A549 (cell line): Measurements from ENCODE around the gene RIC1. TPM values are rescaled to one million over a fixed set of nuclear protein-coding genes. Genes with fewer than 3 reads are reported as not detected.

Experiments
- ATAC-seq, 2 experiments: fragments of 200-7000 bp in 1 of 2; fragments of >200 bp in 1 of 2; cut with Nextera tagmentation in 1 of 2; cut with Tn5 transposase in 1 of 2; 3 replicates each; pipeline versions ENCODE4 v1.8.0 to v1.9.1; 2018 to 2020; ENCODE audit warnings: mild to moderate bottlenecking in 1 of 2, moderate library complexity in 1 of 2
- CTCF ChIA-PET: fragments of 300-600 bp; sonication (Branson Sonifier 250); formaldehyde crosslinking; extraction: SDS; loops from one replicate; lab custom pipeline; 2021; ENCODE audit warnings: antibody characterized with exemption, inconsistent platforms; lab: Yijun Ruan, JAX
- POLR2A ChIA-PET: fragments of 350-600 bp; formaldehyde crosslinking; extraction: SDS; loops from one replicate; lab custom pipeline; 2021; ENCODE audit warnings: antibody characterized with exemption, inconsistent platforms; lab: Yijun Ruan, JAX
- DNase-seq, 2 experiments: peaks; one replicate each; pipeline versions ENCODE4 v3.0.0 to v3.0.0-alpha.2; 2011 to 2016; ENCODE audit warnings: low read depth in 1 of 2, low spot score in 1 of 2
- FAIRE-seq: peaks from 2 replicates; lab custom pipeline; 2011; peaks lifted over from hg19 to GRCh38; lab: Jason Lieb, UNC
- H3K27ac ChIP-seq, 2 experiments: fragments of >200 bp; sonication (Bioruptor Twin); formaldehyde crosslinking; 3 replicates each; pipeline ENCODE4 v1.5.1; 2016 to 2017
- H3K4me1 ChIP-seq: fragments of >200 bp; sonication (Bioruptor Twin); formaldehyde crosslinking; 3 replicates; pipeline ENCODE4 v1.6.1; 2016
- H3K4me2 ChIP-seq: fragments of >200 bp; sonication (Bioruptor Twin); formaldehyde crosslinking; 3 replicates; pipeline ENCODE4 v1.6.1; 2016
- H3K4me3 ChIP-seq: fragments of >200 bp; sonication (Bioruptor Twin); formaldehyde crosslinking; 3 replicates; pipeline ENCODE4 v1.5.1; 2016
- H3K9me3 ChIP-seq: fragments of >200 bp; sonication (Bioruptor Twin); formaldehyde crosslinking; 3 replicates; pipeline ENCODE4 v1.6.1; 2016
- ATOH8 ChIP-seq: fragments of 250-450 bp; sonication (Bioruptor Pico); IDR thresholded peaks from 2 replicates; pipeline ENCODE4 v1.5.0; 2020; ENCODE audit warnings: low read depth, mild to moderate bottlenecking, moderate library complexity
- BCL3 ChIP-seq: fragments of >200 bp; sonication (Bioruptor Twin); formaldehyde crosslinking; IDR thresholded peaks from 3 replicates; pipeline ENCODE4 v1.6.1; 2016
- CHD2 ChIP-seq: fragments of 150-350 bp; IDR thresholded peaks from 2 replicates; pipeline ENCODE4 v1.6.1; 2014; ENCODE audit warnings: low read length; ENCODE audit not compliant: partially characterized antibody
- E2F6 ChIP-seq: IDR thresholded peaks from 2 replicates; pipeline ENCODE4 v1.6.1; 2012; ENCODE audit warnings: low read depth, borderline replicate concordance
- EHMT2 ChIP-seq: fragments of 200-600 bp; sonication (generic); IDR thresholded peaks from 2 replicates; pipeline ENCODE4 v1.6.1; 2016; ENCODE audit warnings: antibody characterized with exemption, low read depth, mild to moderate bottlenecking, moderate library complexity
- FOXS1 ChIP-seq: fragments of 250-450 bp; sonication (Bioruptor Pico); IDR thresholded peaks from 2 replicates; pipeline ENCODE4 v1.5.0; 2020; ENCODE audit warnings: mild to moderate bottlenecking, moderate library complexity
- HMGXB4 ChIP-seq: fragments of 250-450 bp; sonication (Bioruptor Pico); IDR thresholded peaks from 2 replicates; pipeline ENCODE4 v1.5.0; 2021; ENCODE audit warnings: mild to moderate bottlenecking, moderate library complexity, borderline replicate concordance
- HOXB13 ChIP-seq: fragments of 250-450 bp; sonication (Bioruptor Pico); IDR thresholded peaks from 2 replicates; pipeline ENCODE4 v1.5.0; 2020; ENCODE audit warnings: low read depth, mild to moderate bottlenecking, moderate library complexity
- JUNB ChIP-seq: fragments of >200 bp; sonication (Bioruptor Twin); formaldehyde crosslinking; IDR thresholded peaks from 2 replicates; pipeline ENCODE4 v1.6.1; 2016
- KDM1A ChIP-seq: fragments of 200-600 bp; sonication (generic); IDR thresholded peaks from 2 replicates; pipeline ENCODE4 v1.6.1; 2016; ENCODE audit warnings: low read depth, mild to moderate bottlenecking
- MAZ ChIP-seq: fragments of 150-350 bp; IDR thresholded peaks from 2 replicates; pipeline ENCODE4 v1.6.1; 2014; ENCODE audit warnings: antibody characterized with exemption, low read depth, low read length, borderline replicate concordance
- NFE2L2 ChIP-seq: fragments of 150-350 bp; conservative IDR thresholded peaks from 2 replicates; pipeline ENCODE4 v1.6.1; 2014; ENCODE audit warnings: low read length
- NPAS2 ChIP-seq: fragments of 250-450 bp; sonication (Bioruptor Pico); IDR thresholded peaks from 2 replicates; pipeline ENCODE4 v1.8.0; 2022; ENCODE audit warnings: mild to moderate bottlenecking, moderate library complexity, borderline replicate concordance
- PHF8 ChIP-seq: fragments of 200-600 bp; sonication (generic); IDR thresholded peaks from 2 replicates; pipeline ENCODE4 v1.6.1; 2016; ENCODE audit warnings: low read depth, mild to moderate bottlenecking, antibody characterized with exemption, moderate library complexity, borderline replicate concordance
- POLR2AphosphoS2 ChIP-seq: conservative IDR thresholded peaks from 2 replicates; pipeline ENCODE4 v1.6.1; 2012; ENCODE audit warnings: low read length, improper control_type of control experiment, inconsistent platforms
- RAD21 ChIP-seq, 2 experiments: fragments of >200 bp in 1 of 2; sonication (Bioruptor Twin) in 1 of 2; formaldehyde crosslinking in 1 of 2; IDR thresholded peaks in 1 of 2; conservative IDR thresholded peaks in 1 of 2; 2 replicates in 1 of 2; 3 replicates in 1 of 2; pipeline ENCODE4 v1.6.1; 2012 to 2018; ENCODE audit warnings: inconsistent platforms in 1 of 2
- RARB ChIP-seq: fragments of 250-450 bp; sonication (Bioruptor Pico); IDR thresholded peaks from 2 replicates; pipeline ENCODE4 v1.8.0; 2021; ENCODE audit warnings: mild to moderate bottlenecking, moderate library complexity
- RCOR1 ChIP-seq: fragments of 150-350 bp; IDR thresholded peaks from 2 replicates; pipeline ENCODE4 v1.6.1; 2014; ENCODE audit warnings: antibody characterized with exemption, low read length, low read depth
- RFX5 ChIP-seq: fragments of 450-650 bp; IDR thresholded peaks from 2 replicates; pipeline ENCODE4 v1.7.1; 2014; ENCODE audit warnings: antibody characterized with exemption, mild to moderate bottlenecking, moderate library complexity
- RNF2 ChIP-seq: fragments of 200-600 bp; sonication (generic); IDR thresholded peaks from 2 replicates; pipeline ENCODE4 v1.6.1; 2016; ENCODE audit warnings: low read depth, mild to moderate bottlenecking, antibody characterized with exemption, moderate library complexity, borderline replicate concordance
- SREBF2 ChIP-seq: fragments of 450-650 bp; IDR thresholded peaks from 2 replicates; pipeline ENCODE4 v1.6.1; 2014; ENCODE audit warnings: mild to moderate bottlenecking, moderate library complexity
- TFCP2L1 ChIP-seq: fragments of 250-450 bp; sonication (Bioruptor Pico); IDR thresholded peaks from 2 replicates; pipeline ENCODE4 v1.5.0; 2021; ENCODE audit warnings: mild to moderate bottlenecking
- USF2 ChIP-seq: fragments of 450-650 bp; IDR thresholded peaks from 2 replicates; pipeline ENCODE4 v1.6.1; 2014; ENCODE audit warnings: antibody characterized with exemption
- ZC3H11A ChIP-seq: fragments of 450-650 bp; IDR thresholded peaks from 2 replicates; pipeline ENCODE4 v1.6.1; 2014; ENCODE audit warnings: antibody characterized with exemption, mild to moderate bottlenecking
- ZFP36 ChIP-seq: fragments of 450-650 bp; IDR thresholded peaks from 2 replicates; pipeline ENCODE4 v1.6.1; 2014; ENCODE audit warnings: borderline replicate concordance; ENCODE audit not compliant: partially characterized antibody
- WGBS: methylation state at CpG from one replicate; pipeline ENCODE4 v1.1.6; 2017; ENCODE audit errors: missing lambda C conversion rate; 5-methylcytosine and 5-hydroxymethylcytosine counted together
- polyA plus RNA-seq, 4 experiments: library from polyadenylated mRNA; depleted of rRNA in 3 of 4; stranded (reverse); fragments of >200 nt; fragmentation: RNase III in 1 of 4; extraction: RNeasy Plus Mini Kit Qiagen cat#74134 plus additional on column Dnase treatment in 1 of 4; gene quantifications; 2 replicates in 3 of 4; 3 replicates in 1 of 4; pipeline ENCODE4 v1.2.3, GENCODE V29; 2011 to 2017
- TF ChIP-seq, protein P1 (sequence below): IDR thresholded peaks from 2 replicates; pipeline ENCODE4 v1.6.1; 2012

The RIC1 gene
- polyA plus RNA-seq, 2 of the 4 experiments (the other 2 are of a cell fraction): 10.7 to 26.8 TPM

DNA sequence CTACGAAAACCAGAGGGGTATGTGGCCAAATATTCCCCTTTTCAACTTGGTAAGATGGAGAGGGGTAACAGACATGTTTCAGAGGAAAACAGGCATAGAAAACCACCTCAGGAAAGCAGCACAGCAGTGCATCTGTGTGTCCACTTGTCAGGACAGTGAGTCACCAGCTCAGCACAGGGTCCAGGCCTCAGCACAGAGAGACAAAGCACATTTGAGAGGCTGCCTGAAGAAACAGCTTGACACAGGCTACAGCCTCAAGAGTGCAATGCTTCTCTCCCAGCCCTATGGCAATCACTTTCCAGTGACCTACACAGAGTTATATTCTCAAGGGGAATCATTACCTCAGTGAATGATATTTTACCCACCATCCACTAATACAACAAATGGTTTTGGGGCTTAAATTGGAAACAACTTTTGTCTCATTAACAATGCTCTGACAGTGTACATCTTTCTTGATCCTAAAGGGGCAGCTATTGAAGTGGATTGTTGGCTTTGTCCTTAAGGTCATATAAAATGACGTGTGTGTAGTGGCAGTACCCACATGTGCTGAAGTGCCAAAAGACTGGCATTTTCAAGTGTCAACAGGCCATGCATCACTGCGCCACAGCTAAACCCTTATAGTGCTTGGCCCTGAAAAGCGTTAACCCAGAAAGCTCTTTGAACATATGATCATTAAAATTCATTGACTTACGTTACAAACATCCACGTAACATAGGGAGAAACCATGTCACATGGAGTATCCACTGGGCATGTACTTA, 157.6 kb downstream of the RIC1 start (continued):
- no peak for TF ChIP-seq CHD2
- no peak for TF ChIP-seq SREBF2
- TF ChIP-seq RARB (CRISPR knock-in tag): no peak
- TF ChIP-seq JUNB: no peak
- no peak for TF ChIP-seq TFCP2L1 (CRISPR knock-in tag)
- no peak for TF ChIP-seq RCOR1
- no peak for TF ChIP-seq USF2
- no peak for TF ChIP-seq RFX5
- TF ChIP-seq, all 56 proteins: peak for 0

DNA sequence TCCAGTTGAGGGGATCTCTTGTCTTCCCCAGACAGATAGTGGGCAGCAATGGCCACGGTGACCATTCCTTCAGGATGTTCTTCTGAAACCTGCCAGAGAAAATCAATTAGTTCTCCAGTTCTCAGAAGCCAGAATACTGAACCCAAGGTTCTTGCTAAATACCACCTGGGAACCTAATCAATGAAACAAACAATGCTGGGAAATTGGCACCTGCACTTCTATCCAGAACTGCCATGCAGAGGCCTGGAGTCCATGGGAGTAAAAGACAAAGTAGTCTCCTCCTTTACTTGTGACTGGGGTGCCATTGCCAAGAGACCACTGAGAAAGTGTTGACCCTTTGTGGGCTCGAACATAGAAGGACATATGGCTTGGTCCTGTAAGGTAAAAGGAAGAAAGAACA, 158.3 kb downstream of the RIC1 start:
- ChIA-PET CTCF (interaction anchor here (0.7 to 2.0 kb wide), 3 partner anchors 11 to 601 kb away, joined by 3 to 6 read pairs (median 4); no protein-coding TSS in a partner anchor), POLR2A (no interaction called here)
- Histone ChIP-seq H3K27ac (no peak overlapping the region), H3K4me2 (no peak overlapping the region), H3K4me1 (peaks cover 14% of the 10 kb centered on the region), H3K4me3 (no peak overlapping the region), H3K9me3 (peaks cover 9% of the 10 kb centered on the region; the same call in 2 of the 3 replicates)
- no peak for FAIRE-seq
- no peak for DNase-seq
- no peak; a peak in 1 of 6 replicates for ATAC-seq
- TF ChIP-seq RNF2 (no peak), HOXB13 (no peak), HMGXB4 (CRISPR knock-in tag) (no peak), BCL3 (no peak), RFX5 (no peak), ZFP36 (no peak), RAD21 (conservative IDR thresholded peaks at IDR 0.05 in 1 of 2, IDR thresholded peaks at IDR 0.05 in 1 of 2) (no peak), KDM1A (no peak), ATOH8 (CRISPR knock-in tag) (no peak), FOXS1 (CRISPR knock-in tag) (no peak)
- TF ChIP-seq, protein P1, sequence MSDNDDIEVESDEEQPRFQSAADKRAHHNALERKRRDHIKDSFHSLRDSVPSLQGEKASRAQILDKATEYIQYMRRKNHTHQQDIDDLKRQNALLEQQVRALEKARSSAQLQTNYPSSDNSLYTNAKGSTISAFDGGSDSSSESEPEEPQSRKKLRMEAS: no peak
- 84% methylated on average over 2 of the region's 2 CpGs for WGBS

DNA sequence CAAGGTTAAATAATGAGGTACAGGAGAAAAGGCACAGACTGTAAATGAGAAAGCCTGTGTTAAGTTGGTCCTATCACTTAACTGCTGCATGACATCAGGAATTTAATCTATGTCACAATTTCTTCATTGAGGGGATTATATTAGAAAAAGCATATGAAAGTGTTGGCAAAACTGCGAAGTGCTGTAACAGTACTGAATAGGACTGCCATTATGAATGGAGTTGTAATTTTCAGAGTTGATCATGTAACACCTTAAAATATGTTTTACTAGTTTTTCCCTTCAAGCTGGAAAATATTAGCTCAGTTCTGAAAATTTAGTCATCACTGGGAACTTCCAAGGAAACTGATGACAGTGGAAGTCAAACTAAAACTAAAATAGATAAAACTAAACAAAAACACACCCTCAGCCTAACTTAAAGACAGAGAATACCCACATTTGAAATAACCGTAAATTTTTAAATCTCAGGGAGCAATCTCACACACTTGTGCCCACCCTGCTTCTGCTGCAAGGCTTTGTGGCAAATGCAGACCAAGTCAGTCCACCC, 158.9 kb downstream of the RIC1 start:
- CTCF ChIA-PET: interaction anchor here (0.7 to 2.0 kb wide), 3 partner anchors 10 to 601 kb away, joined by 3 to 6 read pairs (median 4); no protein-coding TSS in a partner anchor
- POLR2A ChIA-PET: no interaction called here
- H3K27ac ChIP-seq: no peak overlapping the region
- H3K4me2 ChIP-seq: no peak overlapping the region
- H3K4me3 ChIP-seq: no peak overlapping the region
- H3K4me1 ChIP-seq: peaks cover 14% of the 10 kb centered on the region
- ATAC-seq (no peak), DNase-seq (no peak), FAIRE-seq (no peak)
- 96% methylated on average over 2 of the region's 2 CpGs for WGBS
- peaks cover 5% of the 10 kb centered on the region; the same call in 1 of the 3 replicates for H3K9me3 ChIP-seq
- TF ChIP-seq NPAS2 (no peak), ZC3H11A (no peak), PHF8 (no peak), NFE2L2 (no peak), FOXS1 (CRISPR knock-in tag) (no peak), POLR2AphosphoS2 (no peak), EHMT2 (no peak), E2F6 (no peak), HMGXB4 (CRISPR knock-in tag) (no peak), MAZ (no peak)
